HCT116 (cell line): ENCODE data around the gene PDCD10.

Experiments
- CTCF ChIP-seq, 3 experiments: fragments of 200-600 bp in 1 of 3; sonication (generic) in 1 of 3; IDR thresholded peaks in 2 of 3; conservative IDR thresholded peaks in 1 of 3; 2 replicates each; pipeline ENCODE4 v1.5.1; 2012 to 2017; ENCODE audit warnings: low read depth in 2 of 3, low read length in 2 of 3, antibody characterized with exemption in 1 of 3, borderline replicate concordance in 1 of 3, control low read depth in 1 of 3, mild to moderate bottlenecking in 1 of 3, mixed read lengths in 1 of 3, mixed run types in 1 of 3, moderate library complexity in 1 of 3; ENCODE audit not compliant: insufficient read depth in 1 of 3
- EZH2 ChIP-seq: fragments of 200-600 bp; sonication (generic); IDR thresholded peaks from 2 replicates; pipeline ENCODE4 v1.6.1; 2017; ENCODE audit warnings: antibody characterized with exemption, mixed run types
- EZH2phosphoT487 ChIP-seq: fragments of 200-600 bp; IDR thresholded peaks from 2 replicates; pipeline ENCODE4 v1.6.1; 2018; ENCODE audit warnings: antibody characterized with exemption, borderline replicate concordance
- JUND ChIP-seq: IDR thresholded peaks from 2 replicates; pipeline ENCODE4 v1.6.1; 2012
- POLR2A ChIP-seq: IDR thresholded peaks from 2 replicates; pipeline ENCODE4 v1.7.0; 2011; ENCODE audit warnings: borderline replicate concordance; ENCODE audit not compliant: insufficient read depth, insufficient read length; ENCODE audit errors: extremely low read depth
- SIN3A ChIP-seq: IDR thresholded peaks from 2 replicates; pipeline ENCODE4 v1.6.1; 2012; ENCODE audit warnings: low read depth
- YY1 ChIP-seq: IDR thresholded peaks from 2 replicates; pipeline ENCODE4 v1.6.1; 2011; ENCODE audit warnings: low read length, low read depth, moderate library complexity, mild to moderate bottlenecking; ENCODE audit not compliant: insufficient replicate concordance; ENCODE audit errors: extremely low read depth
- TF ChIP-seq, protein P1 (sequence below): IDR thresholded peaks from 2 replicates; pipeline ENCODE4 v1.6.1; 2011; ENCODE audit warnings: mild to moderate bottlenecking, low read length, moderate library complexity; ENCODE audit not compliant: insufficient replicate concordance; ENCODE audit errors: extremely low read depth
- TF ChIP-seq, protein P2 (sequence below): IDR thresholded peaks from 2 replicates; pipeline ENCODE4 v1.6.1; 2012

DNA sequence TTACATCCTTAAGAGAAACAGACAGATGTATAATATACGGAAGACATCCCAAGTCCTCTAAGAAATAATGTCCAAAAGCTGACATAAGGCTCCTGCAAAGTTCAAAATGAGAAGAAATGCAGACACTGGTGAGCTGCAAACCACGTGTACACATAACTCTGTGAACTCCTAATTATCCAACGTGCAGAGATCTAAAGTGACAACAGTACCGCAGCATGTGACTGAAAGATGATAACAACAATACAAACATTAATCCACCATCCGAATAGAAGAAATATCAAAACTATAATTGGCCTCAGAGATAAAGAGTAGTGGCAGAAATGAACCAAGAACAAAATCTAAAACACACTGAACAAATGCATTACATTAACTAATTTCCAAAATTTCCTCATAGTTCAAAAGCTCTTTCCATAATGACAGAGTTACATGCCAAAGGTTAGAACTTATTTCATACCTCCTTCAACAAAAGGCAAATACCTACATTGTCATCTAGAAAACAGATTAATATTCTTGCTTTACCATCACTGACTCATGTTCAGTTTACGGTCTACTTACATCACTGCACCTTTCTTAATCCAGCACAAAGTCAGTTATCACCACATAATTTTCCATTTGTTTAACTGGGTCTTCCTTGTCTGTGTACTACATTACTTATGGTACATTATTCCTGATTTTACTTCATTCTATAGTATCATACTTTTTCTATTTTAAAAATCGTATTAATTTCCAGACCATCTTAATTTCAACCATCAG, 2.2 kb downstream of the PDCD10 start:
- no peak for TF ChIP-seq YY1
- no peak for TF ChIP-seq CTCF (IDR thresholded peaks at IDR 0.05 in 2 of 3, conservative IDR thresholded peaks at IDR 0.05 in 1 of 3; ENCODE audit: borderline replicate concordance in 1 of 3, insufficient read depth in 1 of 3, low read depth in 2 of 3, low read length in 2 of 3)
- TF ChIP-seq POLR2A: no peak
- no peak for TF ChIP-seq EZH2phosphoT487
- no peak for TF ChIP-seq EZH2
- TF ChIP-seq, protein P1, sequence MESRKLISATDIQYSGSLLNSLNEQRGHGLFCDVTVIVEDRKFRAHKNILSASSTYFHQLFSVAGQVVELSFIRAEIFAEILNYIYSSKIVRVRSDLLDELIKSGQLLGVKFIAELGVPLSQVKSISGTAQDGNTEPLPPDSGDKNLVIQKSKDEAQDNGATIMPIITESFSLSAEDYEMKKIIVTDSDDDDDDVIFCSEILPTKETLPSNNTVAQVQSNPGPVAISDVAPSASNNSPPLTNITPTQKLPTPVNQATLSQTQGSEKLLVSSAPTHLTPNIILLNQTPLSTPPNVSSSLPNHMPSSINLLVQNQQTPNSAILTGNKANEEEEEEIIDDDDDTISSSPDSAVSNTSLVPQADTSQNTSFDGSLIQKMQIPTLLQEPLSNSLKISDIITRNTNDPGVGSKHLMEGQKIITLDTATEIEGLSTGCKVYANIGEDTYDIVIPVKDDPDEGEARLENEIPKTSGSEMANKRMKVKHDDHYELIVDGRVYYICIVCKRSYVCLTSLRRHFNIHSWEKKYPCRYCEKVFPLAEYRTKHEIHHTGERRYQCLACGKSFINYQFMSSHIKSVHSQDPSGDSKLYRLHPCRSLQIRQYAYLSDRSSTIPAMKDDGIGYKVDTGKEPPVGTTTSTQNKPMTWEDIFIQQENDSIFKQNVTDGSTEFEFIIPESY: no peak
- no peak for TF ChIP-seq SIN3A
- TF ChIP-seq, protein P2, sequence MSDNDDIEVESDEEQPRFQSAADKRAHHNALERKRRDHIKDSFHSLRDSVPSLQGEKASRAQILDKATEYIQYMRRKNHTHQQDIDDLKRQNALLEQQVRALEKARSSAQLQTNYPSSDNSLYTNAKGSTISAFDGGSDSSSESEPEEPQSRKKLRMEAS: no peak
- TF ChIP-seq JUND: no peak
